ENCODE results near the gene TPRX1. TPM values are rescaled to one million over a fixed set of nuclear protein-coding genes. Genes with fewer than 3 reads are reported as not detected.
"Not testable (repeated sequence)": the region's sequence is repeated elsewhere in the genome, so short reads cannot be mapped to it uniquely, and the experiment has no call there.

TPRX1 gene
- total RNA-seq, 4 donors from 2014 or later = not detected

- no peak for DNase-seq
- no peaks in the 10 kb centered on the region for H3K9me3 ChIP-seq
- 38 to 44% methylated on average over 12 to 15 of the region's 15 CpGs for WGBS, 2 donors
- H3K27ac ChIP-seq = no peak within 1 kb of the TSS
- H3K27me3 ChIP-seq = no peaks in the 10 kb centered on the region
- no peak for TF ChIP-seq CTCF (IDR thresholded peaks at IDR 0.05)
- no peak for TF ChIP-seq POLR2A (IDR thresholded peaks at IDR 0.05)
- no peak within 1 kb of the TSS for H3K4me3 ChIP-seq (replicated peaks in 1 of 3)
- no peaks in the 10 kb centered on the region for H3K36me3 ChIP-seq
- intact Hi-C loops (cut with DNase I) = no loop called here
- H3K4me1 ChIP-seq = no peaks in the 10 kb centered on the region
These were observed 17.2 kb upstream of the TPRX1 start, which contains the start of gene CRX for GRCh38 chr19:47821460-47822020. Gene CRX (plus strand): TSS chr19:47821937. CDS start chr19:47834444, 12,507 bp downstream.

- intact Hi-C loops (cut with DNase I) = no loop called here
- Histone ChIP-seq H3K27ac (no peak overlapping the region), H3K4me3 (replicated peaks in 1 of 3) (no peak overlapping the region), H3K36me3 (no peaks in the 10 kb centered on the region), H3K9me3 (no peaks in the 10 kb centered on the region), H3K27me3 (no peaks in the 10 kb centered on the region), H3K4me1 (no peaks in the 10 kb centered on the region)
- 52 to 59% methylated on average over 2 of the region's 2 CpGs for WGBS, 2 donors
- TF ChIP-seq POLR2A (IDR thresholded peaks at IDR 0.05) (no peak), CTCF (IDR thresholded peaks at IDR 0.05) (no peak)
- DNase-seq = no peak
These were observed 16.1 kb upstream of the TPRX1 start for GRCh38 chr19:47820410-47820809.

DNA sequence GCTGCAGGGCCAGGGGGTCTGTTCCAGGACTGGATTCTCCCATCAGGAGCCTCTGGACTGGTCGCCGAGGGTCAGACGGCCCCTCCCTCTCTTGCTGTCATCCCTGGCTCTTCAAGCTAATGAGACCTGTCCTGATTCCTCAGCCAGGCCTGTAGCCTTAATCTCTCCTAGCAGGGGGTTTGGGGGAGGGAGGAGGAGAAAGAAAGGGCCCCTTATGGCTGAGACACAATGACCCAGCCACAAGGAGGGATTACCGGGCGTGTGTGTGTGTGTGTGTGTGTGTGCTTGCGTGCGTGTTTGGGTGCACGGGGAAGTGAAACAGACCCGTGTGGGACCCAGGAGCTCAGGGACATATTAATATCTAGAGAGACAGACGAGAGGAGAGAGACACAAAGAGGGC lies 15.5 kb upstream of the TPRX1 start:
- no peak overlapping the region for H3K4me3 ChIP-seq (replicated peaks in 1 of 3)
- TF ChIP-seq CTCF (IDR thresholded peaks at IDR 0.05) = no peak
- no peak for TF ChIP-seq POLR2A (IDR thresholded peaks at IDR 0.05)
- intact Hi-C loops (cut with DNase I) = no loop called here
- no peaks in the 10 kb centered on the region for H3K36me3 ChIP-seq
- H3K27me3 ChIP-seq = no peaks in the 10 kb centered on the region
- WGBS, 2 donors = 15% methylated on average over 10 of the region's 10 CpGs
- H3K4me1 ChIP-seq = no peaks in the 10 kb centered on the region
- DNase-seq = no peak
- no peak overlapping the region for H3K27ac ChIP-seq
- H3K9me3 ChIP-seq = no peaks in the 10 kb centered on the region

DNA sequence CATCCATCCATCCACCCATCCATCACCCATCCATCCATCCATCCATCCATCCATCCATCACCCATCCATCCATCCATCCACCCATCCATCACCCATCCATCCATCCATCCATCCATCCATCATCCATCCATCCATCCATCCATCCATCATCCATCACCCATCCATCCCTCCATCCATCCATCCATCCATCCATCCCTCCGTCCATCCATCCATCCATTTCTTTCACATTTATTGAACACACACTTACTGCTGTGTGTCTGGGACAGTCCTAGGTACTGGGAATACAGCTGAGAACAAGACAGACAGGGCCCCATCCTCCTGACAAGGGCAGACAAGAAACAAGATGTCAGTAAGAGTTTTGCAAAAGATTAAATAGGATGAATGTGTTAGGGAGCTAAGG lies 13.9 kb upstream of the TPRX1 start:
- DNase-seq; H3K9me3 ChIP-seq; H3K4me3 ChIP-seq (replicated peaks in 1 of 3); H3K27ac ChIP-seq; intact Hi-C loops (cut with DNase I); H3K27me3 ChIP-seq; H3K36me3 ChIP-seq; H3K4me1 ChIP-seq: not testable (repeated sequence)
- 90% methylated on average over 1 of the region's 1 CpG for WGBS, 2 donors

- H3K27ac ChIP-seq; H3K36me3 ChIP-seq; intact Hi-C loops (cut with DNase I); H3K4me1 ChIP-seq; H3K27me3 ChIP-seq; DNase-seq; H3K4me3 ChIP-seq (replicated peaks in 1 of 3); H3K9me3 ChIP-seq: not testable (repeated sequence)
- WGBS, 2 donors = 96 to 97% methylated on average over 8 of the region's 8 CpGs
These were observed 11.9 kb upstream of the TPRX1 start for GRCh38 chr19:47816270-47816669.

- Histone ChIP-seq H3K27me3 (no peaks in the 10 kb centered on the region), H3K36me3 (no peaks in the 10 kb centered on the region), H3K4me1 (no peaks in the 10 kb centered on the region), H3K27ac (no peak overlapping the region), H3K9me3 (no peaks in the 10 kb centered on the region), H3K4me3 (replicated peaks in 1 of 3) (no peak overlapping the region)
- WGBS, 2 donors = 53 to 60% methylated on average over 7 of the region's 7 CpGs
- intact Hi-C loops (cut with DNase I) = no loop called here
- TF ChIP-seq CTCF (IDR thresholded peaks at IDR 0.05) = no peak
- TF ChIP-seq POLR2A (IDR thresholded peaks at IDR 0.05) = no peak
- DNase-seq = no peak
These were observed 9.6 kb upstream of the TPRX1 start for GRCh38 chr19:47813995-47814328.

Measured in thyroid gland (tissue), 4 donors.